Central memory CD8-positive, alpha-beta T cell (primary cell): ENCODE data around the gene KSR2.
"Not testable (repeated sequence)": the region's sequence is repeated elsewhere in the genome, so short reads cannot be mapped to it uniquely, and the experiment has no call there.

Experiments used
- ATAC-seq: fragments of 150-1000 bp; cut with Tn5 transposase; replicated peaks from 2 replicates; pipeline ENCODE4 v1.10.0; 2022; ENCODE audit warnings: mild to moderate bottlenecking, moderate FRiP score, moderate number of reproducible peaks; ENCODE audit not compliant: poor library complexity, severe bottlenecking; ENCODE audit errors: extremely low read depth
- DNase-seq, 2 donors: peaks; one replicate each; pipeline ENCODE4 v3.0.0; 2021; ENCODE audit warnings: low spot score in 2 of 2
- H3K27ac Mint-ChIP-seq: one replicate; pipeline ENCODE4 v1.8.0; 2022; ENCODE audit warnings: low read depth, mild to moderate bottlenecking, moderate library complexity, mixed read lengths
- H3K27me3 Mint-ChIP-seq: one replicate; pipeline ENCODE4 v1.8.0; 2022; ENCODE audit warnings: mixed read lengths
- H3K36me3 Mint-ChIP-seq: one replicate; pipeline ENCODE4 v1.8.0; 2022; ENCODE audit warnings: mild to moderate bottlenecking, moderate library complexity, mixed read lengths; ENCODE audit not compliant: insufficient read depth
- H3K4me1 Mint-ChIP-seq: one replicate; pipeline ENCODE4 v1.8.0; 2022; ENCODE audit warnings: mixed read lengths
- H3K4me3 Mint-ChIP-seq: one replicate; pipeline ENCODE4 v1.8.0; 2022; ENCODE audit warnings: mild to moderate bottlenecking, moderate library complexity, mixed read lengths
- H3K9me3 Mint-ChIP-seq: one replicate; pipeline ENCODE4 v1.8.0; 2022; ENCODE audit warnings: mixed read lengths

The KSR2 gene

GRCh38 chr12:117778656-117779055 lies 190.1 kb downstream of the KSR2 start:
- DNase-seq (no peak), ATAC-seq (no peak)
- H3K36me3 Mint-ChIP-seq: no peaks in the 10 kb centered on the region
- no peak overlapping the region for H3K4me3 Mint-ChIP-seq
- H3K4me1 Mint-ChIP-seq: no peaks in the 10 kb centered on the region
- H3K27ac Mint-ChIP-seq: no peak overlapping the region
- H3K9me3 Mint-ChIP-seq: no peaks in the 10 kb centered on the region
- peaks cover 30% of the 10 kb centered on the region for H3K27me3 Mint-ChIP-seq

DNA sequence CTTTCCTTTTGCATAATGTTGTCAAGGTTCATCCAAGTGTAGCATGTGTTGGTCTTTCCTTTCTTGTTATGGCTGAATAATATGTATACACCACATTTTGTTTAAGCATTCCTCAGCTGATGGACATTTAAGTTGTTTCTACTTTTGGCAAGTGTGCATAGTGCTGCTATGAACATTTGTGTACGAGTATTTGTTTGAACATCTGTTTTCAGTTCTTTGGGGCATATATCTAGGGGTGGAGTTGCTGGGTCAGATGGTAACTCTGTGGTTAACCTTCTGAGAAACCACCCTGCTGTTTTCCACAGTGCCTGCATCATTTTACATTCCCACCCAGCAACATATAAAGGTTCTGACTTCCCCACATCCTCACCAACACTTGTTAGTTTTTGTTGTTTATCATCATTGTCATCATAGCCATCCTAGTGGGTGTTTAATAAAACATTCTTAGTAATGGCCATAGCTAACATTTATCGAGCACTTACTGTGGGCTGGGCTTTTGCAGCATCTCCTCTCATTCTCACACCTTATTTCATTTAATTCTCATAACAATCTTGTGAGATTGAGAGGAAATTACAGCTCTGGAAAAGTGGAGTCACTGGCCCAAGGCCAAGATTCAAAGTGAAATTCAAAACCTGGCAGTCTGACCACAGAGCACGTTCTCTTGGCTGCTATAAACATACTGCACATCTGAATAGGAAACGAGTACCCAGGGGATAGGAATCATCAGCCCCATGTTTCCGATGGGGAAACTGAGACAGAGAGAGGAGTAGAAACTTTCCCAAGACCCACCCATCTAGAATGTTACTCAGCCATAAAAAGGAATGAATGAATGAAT lies 193.6 kb downstream of the KSR2 start:
- DNase-seq: no peak
- Mint-ChIP-seq H3K27ac (no peak overlapping the region), H3K4me3 (no peak overlapping the region), H3K9me3 (no peaks in the 10 kb centered on the region), H3K27me3 (peaks cover 11% of the 10 kb centered on the region), H3K36me3 (no peaks in the 10 kb centered on the region), H3K4me1 (no peaks in the 10 kb centered on the region)
- no peak for ATAC-seq

DNA sequence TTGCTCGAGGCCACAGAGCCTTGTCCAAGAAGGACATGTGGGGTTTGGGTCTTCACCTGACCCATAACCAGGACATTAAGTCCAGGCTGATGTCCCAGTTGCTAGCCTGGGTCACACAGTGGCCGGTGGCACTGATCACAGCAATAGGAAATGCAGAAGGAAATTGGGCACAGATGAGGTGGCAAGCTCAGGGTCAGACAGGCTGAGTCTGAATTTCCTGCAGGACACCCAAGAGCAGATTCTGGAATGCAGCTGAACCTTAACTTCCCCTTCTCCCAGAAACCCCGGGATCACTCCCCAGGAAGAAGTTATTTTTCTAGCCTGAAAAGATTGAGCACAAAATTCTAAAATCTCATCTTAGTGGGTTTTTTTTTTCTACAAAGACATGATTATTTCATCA lies 199.9 kb downstream of the KSR2 start:
- no peaks in the 10 kb centered on the region for H3K36me3 Mint-ChIP-seq
- DNase-seq: no peak
- peaks cover under 1% of the 10 kb centered on the region for H3K27me3 Mint-ChIP-seq
- ATAC-seq: no peak
- H3K9me3 Mint-ChIP-seq: peaks cover 15% of the 10 kb centered on the region
- no peak overlapping the region for H3K27ac Mint-ChIP-seq
- H3K4me1 Mint-ChIP-seq: no peaks in the 10 kb centered on the region
- H3K4me3 Mint-ChIP-seq: no peak overlapping the region

GRCh38 chr12:117766008-117766407 lies 202.8 kb downstream of the KSR2 start:
- Mint-ChIP-seq H3K4me1 (no peaks in the 10 kb centered on the region), H3K4me3 (no peak overlapping the region), H3K27ac (no peak overlapping the region), H3K36me3 (no peaks in the 10 kb centered on the region), H3K27me3 (peaks cover 8% of the 10 kb centered on the region), H3K9me3 (peaks cover 15% of the 10 kb centered on the region)
- ATAC-seq (no peak), DNase-seq (no peak)

DNA sequence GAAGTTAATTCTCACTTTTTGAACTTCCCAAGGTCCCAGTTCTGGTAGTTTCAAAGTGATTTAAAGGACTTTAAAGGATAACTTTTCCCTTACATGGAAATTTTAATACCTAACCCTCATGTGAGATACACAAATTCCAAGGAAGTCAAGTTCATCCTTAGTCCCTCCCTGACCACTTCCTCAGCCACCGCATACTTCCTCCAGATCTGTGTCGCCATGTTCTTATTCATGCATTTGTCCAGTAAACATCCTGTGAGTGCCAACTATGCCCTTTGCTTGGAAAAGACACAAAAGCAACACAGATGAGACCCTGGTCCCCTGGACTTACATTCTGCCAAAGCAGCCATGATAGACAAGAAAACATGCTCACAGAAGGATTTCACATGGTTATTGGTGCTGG lies 206.6 kb downstream of the KSR2 start:
- Mint-ChIP-seq H3K27ac (no peak overlapping the region), H3K27me3 (peaks cover 8% of the 10 kb centered on the region), H3K4me1 (no peaks in the 10 kb centered on the region), H3K9me3 (peaks cover 15% of the 10 kb centered on the region), H3K36me3 (no peaks in the 10 kb centered on the region), H3K4me3 (no peak overlapping the region)
- no peak for DNase-seq
- no peak for ATAC-seq

GRCh38 chr12:117761528-117762100 lies 207.2 kb downstream of the KSR2 start:
- DNase-seq (no peak), ATAC-seq (no peak)
- H3K36me3 Mint-ChIP-seq: peaks cover 2% of the 10 kb centered on the region
- H3K9me3 Mint-ChIP-seq: peaks cover 14% of the 10 kb centered on the region
- peaks cover 8% of the 10 kb centered on the region for H3K27me3 Mint-ChIP-seq
- no peak overlapping the region for H3K4me3 Mint-ChIP-seq
- no peaks in the 10 kb centered on the region for H3K4me1 Mint-ChIP-seq
- no peak overlapping the region for H3K27ac Mint-ChIP-seq

DNA sequence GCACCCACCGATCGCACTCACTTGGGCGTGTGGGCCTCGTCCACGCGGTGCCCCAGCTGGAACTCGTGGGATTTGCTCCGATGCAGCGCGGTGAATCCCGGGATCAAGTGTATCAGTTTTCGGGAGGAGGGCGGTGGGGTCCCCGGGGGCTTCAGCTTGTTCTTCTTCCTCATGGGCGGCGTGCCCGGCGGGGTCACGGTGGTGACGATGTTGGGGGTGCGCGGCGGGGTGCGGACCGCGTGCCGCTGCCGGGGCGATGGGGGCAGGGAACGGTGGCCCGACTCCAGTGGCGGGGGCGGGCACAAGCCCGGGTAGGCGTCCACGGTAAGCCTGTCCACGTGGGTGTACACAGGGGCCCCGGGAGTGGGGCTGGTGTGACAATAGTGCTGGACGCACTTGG lies 207.8 kb downstream of the KSR2 start:
- Mint-ChIP-seq H3K9me3 (peaks cover 8% of the 10 kb centered on the region), H3K4me1 (no peaks in the 10 kb centered on the region), H3K36me3 (peaks cover 2% of the 10 kb centered on the region), H3K27me3 (peaks cover 8% of the 10 kb centered on the region), H3K27ac (no peak overlapping the region), H3K4me3 (no peak overlapping the region)
- DNase-seq (no peak), ATAC-seq (no peak)

GRCh38 chr12:117750657-117751056 lies 218.1 kb downstream of the KSR2 start:
- peaks cover 5% of the 10 kb centered on the region for H3K9me3 Mint-ChIP-seq
- no peak for DNase-seq
- no peak overlapping the region for H3K27ac Mint-ChIP-seq
- peaks cover 5% of the 10 kb centered on the region for H3K36me3 Mint-ChIP-seq
- ATAC-seq: no peak
- no peak overlapping the region for H3K4me3 Mint-ChIP-seq
- H3K27me3 Mint-ChIP-seq: peaks cover 14% of the 10 kb centered on the region
- H3K4me1 Mint-ChIP-seq: no peaks in the 10 kb centered on the region

DNA sequence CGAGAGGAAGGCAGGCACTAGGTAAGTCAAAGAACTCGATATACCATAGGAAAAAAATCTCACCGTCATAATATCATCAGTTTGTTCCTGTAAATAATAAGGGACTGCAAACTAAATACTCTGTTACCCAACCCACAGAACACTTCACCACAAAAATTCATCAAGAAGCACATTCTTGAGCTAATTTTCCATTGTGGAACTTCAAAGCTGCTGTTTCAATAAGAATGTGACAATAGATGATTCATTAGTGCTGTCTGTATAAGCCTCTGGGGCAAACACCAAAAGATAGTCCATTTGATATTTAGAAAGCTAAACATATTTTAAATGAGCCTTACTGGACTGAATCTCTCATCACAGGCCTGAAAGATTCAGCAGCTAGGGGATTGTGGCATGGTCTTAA lies 219.4 kb downstream of the KSR2 start:
- Mint-ChIP-seq H3K27ac (no peak overlapping the region), H3K4me3 (no peak overlapping the region), H3K36me3 (peaks cover 6% of the 10 kb centered on the region), H3K27me3 (peaks cover 20% of the 10 kb centered on the region), H3K9me3 (peaks cover 5% of the 10 kb centered on the region), H3K4me1 (no peaks in the 10 kb centered on the region)
- ATAC-seq (no peak), DNase-seq (no peak)

- H3K27ac Mint-ChIP-seq, H3K9me3 Mint-ChIP-seq, ATAC-seq, DNase-seq, H3K36me3 Mint-ChIP-seq, H3K4me3 Mint-ChIP-seq, H3K4me1 Mint-ChIP-seq: not testable (repeated sequence)
- H3K27me3 Mint-ChIP-seq: peaks cover 18% of the 10 kb centered on the region
Observed at GRCh38 chr12:117746358-117746757, 222.4 kb downstream of the KSR2 start.

- Mint-ChIP-seq H3K4me1 (no peaks in the 10 kb centered on the region), H3K9me3 (no peaks in the 10 kb centered on the region), H3K27me3 (peaks cover 10% of the 10 kb centered on the region), H3K4me3 (no peak overlapping the region), H3K36me3 (peaks cover 2% of the 10 kb centered on the region), H3K27ac (no peak overlapping the region)
- DNase-seq: no peak
- no peak for ATAC-seq
Observed at GRCh38 chr12:117744418-117744817, 224.4 kb downstream of the KSR2 start.

DNA sequence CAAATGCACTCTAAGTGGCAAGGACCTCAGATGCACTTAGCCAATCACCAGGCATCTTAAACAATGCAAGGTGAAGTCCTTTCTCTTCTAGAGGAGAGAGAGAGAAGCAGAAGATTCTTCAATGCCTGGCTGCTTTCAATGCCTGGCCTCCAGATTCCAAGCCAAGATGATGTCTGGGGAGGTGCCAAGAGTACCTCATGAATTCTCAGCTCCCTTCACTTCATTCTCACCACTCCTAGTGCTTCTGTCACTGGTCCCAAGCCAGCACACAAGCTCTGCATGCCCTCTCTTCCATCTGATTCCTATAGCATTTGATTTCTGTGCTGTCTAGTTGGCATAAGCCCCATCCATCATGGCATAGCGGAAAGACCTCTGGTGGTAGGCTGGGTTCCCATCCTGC lies 225.0 kb downstream of the KSR2 start:
- H3K4me1 Mint-ChIP-seq: no peaks in the 10 kb centered on the region

GRCh38 chr12:117742721-117743120 lies 226.1 kb downstream of the KSR2 start:
- no peak overlapping the region for H3K4me3 Mint-ChIP-seq
- H3K9me3 Mint-ChIP-seq: no peaks in the 10 kb centered on the region
- peaks cover 10% of the 10 kb centered on the region for H3K27me3 Mint-ChIP-seq
- H3K4me1 Mint-ChIP-seq: no peaks in the 10 kb centered on the region
- H3K27ac Mint-ChIP-seq: no peak overlapping the region
- ATAC-seq (no peak), DNase-seq (no peak)
- peaks cover 2% of the 10 kb centered on the region for H3K36me3 Mint-ChIP-seq

More for the DNA sequence above, 225.0 kb downstream of the KSR2 start:
- Mint-ChIP-seq H3K27me3 (peaks cover 10% of the 10 kb centered on the region), H3K27ac (no peak overlapping the region), H3K9me3 (no peaks in the 10 kb centered on the region), H3K36me3 (peaks cover 2% of the 10 kb centered on the region), H3K4me3 (no peak overlapping the region)
- ATAC-seq (no peak), DNase-seq (no peak)
